22Rv1 (cell line): ENCODE data around the gene EEF1AKMT1.
"Not testable (repeated sequence)": the region's sequence is repeated elsewhere in the genome, so short reads cannot be mapped to it uniquely, and the experiment has no call there.

ENCODE experiments used
- H3K27ac ChIP-seq: fragments of 450-650 bp; 2 replicates; pipeline ENCODE4 v1.5.1; 2017
- ZFX ChIP-seq: fragments of 450-650 bp; IDR thresholded peaks from 2 replicates; pipeline ENCODE4 v1.6.1; 2017; ENCODE audit warnings: antibody characterized with exemption, borderline replicate concordance
- TF ChIP-seq, protein P1 (sequence below): fragments of 450-650 bp; IDR thresholded peaks from 2 replicates; pipeline ENCODE4 v1.5.1; 2017; ENCODE audit warnings: mild to moderate bottlenecking

EEF1AKMT1 gene

DNA sequence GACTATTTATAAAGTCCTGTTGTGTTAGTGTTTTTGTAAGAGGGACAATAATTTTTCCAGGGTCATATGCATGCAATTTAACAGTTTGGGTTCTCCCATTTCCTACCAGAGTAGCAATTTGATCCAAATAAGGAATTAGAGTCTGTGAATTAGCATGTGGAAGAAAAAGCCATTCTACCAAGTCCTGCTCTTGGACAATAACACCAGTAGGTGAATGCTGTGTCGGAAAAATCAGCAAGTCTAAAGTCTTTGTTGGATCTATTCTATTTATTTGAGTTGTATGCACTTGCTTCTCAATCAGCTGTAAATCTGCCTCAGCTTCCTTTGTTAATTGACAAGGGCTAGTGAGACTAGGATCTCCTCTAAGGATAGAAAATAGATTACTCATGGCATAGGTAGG lies 91.7 kb downstream of the EEF1AKMT1 start:
- H3K27ac ChIP-seq, result no peak overlapping the region
- TF ChIP-seq, protein P1, sequence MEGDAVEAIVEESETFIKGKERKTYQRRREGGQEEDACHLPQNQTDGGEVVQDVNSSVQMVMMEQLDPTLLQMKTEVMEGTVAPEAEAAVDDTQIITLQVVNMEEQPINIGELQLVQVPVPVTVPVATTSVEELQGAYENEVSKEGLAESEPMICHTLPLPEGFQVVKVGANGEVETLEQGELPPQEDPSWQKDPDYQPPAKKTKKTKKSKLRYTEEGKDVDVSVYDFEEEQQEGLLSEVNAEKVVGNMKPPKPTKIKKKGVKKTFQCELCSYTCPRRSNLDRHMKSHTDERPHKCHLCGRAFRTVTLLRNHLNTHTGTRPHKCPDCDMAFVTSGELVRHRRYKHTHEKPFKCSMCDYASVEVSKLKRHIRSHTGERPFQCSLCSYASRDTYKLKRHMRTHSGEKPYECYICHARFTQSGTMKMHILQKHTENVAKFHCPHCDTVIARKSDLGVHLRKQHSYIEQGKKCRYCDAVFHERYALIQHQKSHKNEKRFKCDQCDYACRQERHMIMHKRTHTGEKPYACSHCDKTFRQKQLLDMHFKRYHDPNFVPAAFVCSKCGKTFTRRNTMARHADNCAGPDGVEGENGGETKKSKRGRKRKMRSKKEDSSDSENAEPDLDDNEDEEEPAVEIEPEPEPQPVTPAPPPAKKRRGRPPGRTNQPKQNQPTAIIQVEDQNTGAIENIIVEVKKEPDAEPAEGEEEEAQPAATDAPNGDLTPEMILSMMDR, result no peak
- no peak for TF ChIP-seq ZFX

DNA sequence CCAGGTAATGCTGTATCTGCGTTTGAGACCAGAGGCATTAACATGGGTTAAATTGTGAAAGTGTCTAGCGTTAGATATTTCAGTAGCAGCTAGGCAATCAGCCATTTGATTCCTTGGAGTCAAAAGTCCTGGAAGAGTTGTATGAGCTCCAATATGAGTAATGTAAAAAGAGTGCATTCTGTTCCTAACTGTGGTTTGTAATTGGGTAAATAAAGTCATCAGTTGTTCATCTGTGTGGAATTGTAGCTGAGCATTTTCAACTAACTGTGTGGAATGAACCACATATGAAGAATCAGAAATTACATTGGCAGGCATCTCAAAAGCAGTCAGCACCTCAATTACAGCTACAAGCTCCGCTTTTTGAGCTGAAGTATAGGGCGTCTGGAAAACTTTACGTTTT lies 92.3 kb downstream of the EEF1AKMT1 start:
- H3K27ac ChIP-seq, result not testable (repeated sequence)

DNA sequence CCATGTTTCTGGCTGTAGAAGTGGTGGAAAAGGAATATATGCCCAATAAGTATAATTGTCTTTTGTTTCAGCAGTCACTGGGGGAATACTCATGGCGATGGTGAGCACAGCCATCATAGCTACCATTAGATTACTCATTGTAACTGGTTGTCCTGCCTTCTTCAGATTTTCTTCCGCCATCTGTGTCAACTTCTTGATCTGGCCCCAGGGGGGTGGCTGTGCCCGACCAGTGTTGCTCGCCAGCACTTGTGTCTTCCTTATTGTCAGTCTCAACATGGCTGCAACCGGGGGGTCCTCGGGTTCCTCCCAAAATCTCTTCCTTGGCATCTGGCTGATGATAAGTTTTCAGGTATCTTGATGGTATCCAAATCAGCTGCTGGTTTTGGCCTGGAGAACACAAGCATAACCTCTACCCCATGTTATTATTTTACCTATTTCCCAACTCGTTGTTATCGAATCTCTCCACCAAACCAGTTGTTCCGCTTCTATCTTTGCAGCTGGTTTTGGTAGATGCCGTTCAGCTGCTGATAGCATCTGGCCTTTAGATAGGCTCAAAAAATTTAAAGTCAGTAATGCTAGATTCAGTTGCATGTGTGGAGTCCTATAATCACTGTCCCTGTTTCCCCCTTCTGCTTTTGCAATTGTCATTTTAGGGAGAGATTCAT lies 93.2 kb downstream of the EEF1AKMT1 start:
- TF ChIP-seq ZFX, result no peak
- H3K27ac ChIP-seq, result no peak overlapping the region

DNA sequence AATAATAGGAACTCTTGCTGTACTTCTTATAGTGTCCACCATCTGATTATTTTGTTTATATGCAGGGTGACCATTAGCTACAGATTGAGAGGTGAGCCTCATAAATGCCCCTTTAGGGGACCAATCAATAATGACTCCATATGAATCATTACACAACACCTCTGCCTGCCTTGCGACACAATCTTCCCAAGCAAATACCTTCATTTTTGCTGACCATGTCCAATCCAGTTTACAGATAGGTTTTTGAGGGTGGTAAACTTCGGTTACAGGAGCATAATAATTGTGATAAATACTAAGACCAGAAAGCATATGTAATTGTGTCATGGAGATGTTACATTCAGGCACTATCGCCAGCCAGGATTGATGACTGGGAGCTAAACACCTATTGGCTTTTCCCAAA lies 93.9 kb downstream of the EEF1AKMT1 start:
- no peak for TF ChIP-seq ZFX
- TF ChIP-seq, protein P1, result no peak
- no peak overlapping the region for H3K27ac ChIP-seq
